NCI-H1436 (cell line): ENCODE measurements around the gene TMEM14B.
"Not testable (repeated sequence)": the region's sequence is repeated elsewhere in the genome, so short reads cannot be mapped to it uniquely, and the experiment has no call there.

Experiments used
- DNase-seq: peaks from one replicate; lab custom pipeline; 2025; lab: John Stamatoyannopoulos, UW

The TMEM14B gene

GRCh38 chr6:10747251-10747972 is at the start of gene TMEM14B:
TMEM14B (plus strand) TSS chr6:10747805; CDS start chr6:10749246, 1,441 bp downstream.
- DNase-seq = peak; percentile 96

- DNase-seq = no peak
Measured at GRCh38 chr6:10713962-10714361, 33.6 kb upstream of the TMEM14B start.

DNA sequence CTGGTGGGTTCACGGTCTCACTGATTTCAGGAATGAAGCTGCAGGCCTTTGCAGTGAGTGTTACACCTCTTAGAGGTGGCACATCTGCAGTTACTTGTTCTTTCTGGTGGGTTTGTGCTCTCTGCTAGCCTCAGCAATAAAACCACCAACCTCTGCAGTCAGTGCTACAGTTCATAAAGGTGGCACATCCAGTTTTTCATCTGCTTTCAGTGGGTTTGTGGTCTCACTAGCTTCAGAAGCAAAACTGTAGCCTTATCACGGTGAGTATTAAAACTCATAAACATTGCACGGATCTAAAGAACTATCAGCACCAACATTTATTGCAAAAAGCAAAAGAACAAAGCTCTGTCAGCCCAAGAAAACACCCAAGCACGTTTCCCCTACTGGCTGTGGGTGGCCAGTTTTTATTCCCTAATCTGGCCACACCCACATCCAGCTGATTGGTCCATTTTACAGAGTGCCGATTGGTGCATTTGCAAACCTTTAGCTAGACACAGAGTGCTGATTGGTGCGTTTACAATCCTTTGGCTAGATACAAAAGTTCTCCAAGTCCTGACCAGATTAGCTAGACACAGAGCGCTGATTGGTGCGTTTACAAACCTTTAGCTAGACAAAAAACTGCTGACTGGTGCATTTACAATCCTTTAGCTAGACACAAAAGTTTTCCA is 28.2 kb upstream of the TMEM14B start:
- DNase-seq = no peak

- DNase-seq = no peak
Measured at GRCh38 chr6:10719964-10720264, 27.7 kb upstream of the TMEM14B start.

GRCh38 chr6:10720265-10720959 is 27.2 kb upstream of the TMEM14B start:
- no peak for DNase-seq

DNA sequence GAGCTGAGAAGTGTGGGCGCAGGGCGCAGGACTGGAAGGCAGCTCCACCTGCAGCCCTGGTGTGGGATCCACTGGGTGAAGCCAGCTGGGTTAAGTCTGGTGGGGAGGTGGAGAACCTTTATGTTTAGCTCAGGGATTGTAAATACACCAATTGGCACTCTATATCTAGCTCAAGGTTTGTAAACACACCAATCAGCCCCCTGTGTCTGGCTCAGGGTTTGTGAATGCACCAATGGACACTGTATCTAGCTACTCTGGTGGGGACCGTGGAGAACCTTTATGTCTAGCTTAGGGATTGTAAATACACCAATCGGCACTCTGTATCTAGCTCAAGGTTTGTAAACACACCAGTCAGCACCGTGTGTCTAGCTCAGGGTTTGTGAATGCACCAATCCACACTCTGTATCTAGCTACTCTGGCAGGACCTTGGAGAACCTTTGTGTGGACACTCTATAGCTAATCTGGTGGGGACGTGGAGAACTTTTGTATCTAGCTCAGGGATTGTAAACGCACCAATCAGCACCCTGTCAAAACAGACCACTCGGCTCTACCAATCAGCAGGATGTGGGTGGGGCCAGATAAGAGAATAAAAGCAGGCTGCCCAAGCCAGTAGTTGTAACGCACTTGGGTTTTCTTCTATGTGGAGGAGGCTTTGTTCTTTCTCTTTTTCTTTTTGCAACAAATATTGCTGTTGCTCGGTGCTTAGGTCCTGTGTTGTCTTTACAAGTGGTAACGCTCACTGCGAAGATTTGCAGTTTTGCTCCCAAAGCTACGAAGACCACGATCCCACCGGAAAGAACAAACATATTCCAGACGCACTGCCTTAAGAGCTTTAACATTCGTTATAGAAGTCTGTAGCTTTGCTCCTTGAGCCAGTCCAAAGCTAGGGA is 26.4 kb upstream of the TMEM14B start:
- not testable (repeated sequence) for DNase-seq

DNA sequence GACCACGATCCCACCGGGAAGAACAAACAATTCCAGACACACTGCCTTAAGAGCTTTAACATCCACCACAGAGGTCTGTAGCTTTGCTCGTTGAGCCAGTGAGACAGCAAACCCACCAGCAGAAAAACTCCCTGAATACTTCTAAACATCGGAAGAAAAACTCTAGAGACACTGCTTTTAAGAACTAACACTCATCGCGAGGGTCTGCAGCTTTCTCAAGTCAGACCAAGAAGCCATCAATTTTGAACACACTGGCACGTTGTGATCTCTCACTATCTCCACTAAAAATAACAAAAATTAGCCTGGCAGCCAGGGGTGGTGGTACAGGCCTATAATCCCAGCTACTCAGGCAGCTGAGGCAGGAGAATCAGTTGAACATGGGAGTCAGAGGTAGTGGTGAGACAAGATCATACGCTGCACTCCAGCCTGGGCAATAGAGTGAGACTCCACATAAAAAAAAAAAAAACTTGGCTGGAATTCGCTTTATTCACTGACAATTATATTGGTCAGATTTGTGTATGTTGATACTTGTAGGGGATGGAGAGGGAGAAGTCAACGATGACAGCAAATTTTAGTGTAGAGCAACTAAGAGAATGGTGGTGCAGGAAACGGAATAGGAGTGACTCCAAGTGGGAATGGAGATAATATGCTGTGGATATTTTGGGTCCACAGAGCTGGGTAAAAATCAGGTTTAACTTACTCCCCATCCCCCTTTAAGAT is 25.6 kb upstream of the TMEM14B start:
- DNase-seq = no peak

DNA sequence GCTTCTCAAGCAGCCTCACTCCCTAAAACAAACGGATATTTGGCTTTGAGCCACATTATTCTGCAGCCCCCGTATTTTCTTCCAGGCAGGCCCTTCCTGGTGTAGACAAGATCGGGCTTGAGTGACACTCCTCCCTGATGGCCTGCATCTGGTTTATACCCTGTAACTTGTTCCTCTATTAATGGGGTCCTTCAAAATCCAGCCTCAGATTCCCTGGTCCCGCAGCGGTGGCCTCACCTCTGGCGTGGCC is 25.1 kb upstream of the TMEM14B start:
- DNase-seq = no peak

GRCh38 chr6:10722820-10723566 is 24.6 kb upstream of the TMEM14B start, which contains the start of gene TMEM14C:
TMEM14C (plus strand) TSS chr6:10723070; CDS start chr6:10724614, 1,544 bp downstream.
- peak; percentile 83 for DNase-seq

GRCh38 chr6:10723567-10723881 is 24.1 kb upstream of the TMEM14B start:
- no peak for DNase-seq

- no peak for DNase-seq
Measured at GRCh38 chr6:10725044-10725443, 22.6 kb upstream of the TMEM14B start.

DNA sequence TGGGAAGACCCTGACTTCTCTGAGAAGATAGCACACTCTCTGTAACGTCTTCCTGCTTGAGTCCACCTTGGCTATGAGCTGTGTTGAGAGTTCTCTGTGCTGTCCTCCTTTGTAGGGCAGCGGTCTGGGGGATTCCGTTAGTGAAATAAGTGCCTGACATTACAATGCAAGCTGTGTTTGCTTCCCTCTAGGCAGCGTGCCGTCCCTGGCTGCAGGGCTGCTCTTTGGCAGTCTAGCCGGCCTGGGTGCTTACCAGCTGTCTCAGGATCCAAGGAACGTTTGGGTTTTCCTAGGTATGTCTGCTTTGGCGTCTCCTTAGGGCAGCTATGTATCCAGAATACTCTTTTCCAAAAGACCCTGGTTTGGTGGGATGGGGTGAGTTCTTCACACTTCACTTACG is 21.9 kb upstream of the TMEM14B start:
- DNase-seq = no peak

GRCh38 chr6:10730254-10730653 is 17.4 kb upstream of the TMEM14B start:
- no peak for DNase-seq

GRCh38 chr6:10733151-10733715 is 14.4 kb upstream of the TMEM14B start:
- no peak for DNase-seq

GRCh38 chr6:10733863-10734262 is 13.7 kb upstream of the TMEM14B start:
- no peak for DNase-seq

GRCh38 chr6:10736731-10737130 is 10.9 kb upstream of the TMEM14B start:
- no peak for DNase-seq

DNA sequence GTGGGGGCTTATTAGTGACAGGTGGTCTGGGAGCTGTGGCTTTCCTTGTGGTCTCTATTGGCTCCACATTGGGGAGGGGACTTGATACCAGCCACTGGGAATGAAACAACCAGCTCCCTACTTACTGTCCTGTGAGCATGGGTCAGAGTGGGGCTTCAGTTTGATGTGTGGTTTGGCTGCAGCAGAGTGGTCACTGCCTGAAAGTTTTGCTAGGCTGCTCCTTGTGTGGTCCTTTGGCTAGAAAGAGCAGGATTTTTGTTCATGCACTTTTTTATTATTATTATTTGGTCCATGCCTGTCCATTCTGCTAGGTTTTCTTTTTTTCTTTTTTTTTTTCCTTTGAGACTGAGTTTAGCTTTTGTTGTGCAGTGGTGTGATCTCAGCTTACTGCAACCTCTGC is 7.5 kb upstream of the TMEM14B start:
- no peak for DNase-seq

- not testable (repeated sequence) for DNase-seq
Measured at GRCh38 chr6:10741643-10742042, 6.0 kb upstream of the TMEM14B start.

GRCh38 chr6:10742251-10742650 is 5.4 kb upstream of the TMEM14B start:
- no peak for DNase-seq

DNA sequence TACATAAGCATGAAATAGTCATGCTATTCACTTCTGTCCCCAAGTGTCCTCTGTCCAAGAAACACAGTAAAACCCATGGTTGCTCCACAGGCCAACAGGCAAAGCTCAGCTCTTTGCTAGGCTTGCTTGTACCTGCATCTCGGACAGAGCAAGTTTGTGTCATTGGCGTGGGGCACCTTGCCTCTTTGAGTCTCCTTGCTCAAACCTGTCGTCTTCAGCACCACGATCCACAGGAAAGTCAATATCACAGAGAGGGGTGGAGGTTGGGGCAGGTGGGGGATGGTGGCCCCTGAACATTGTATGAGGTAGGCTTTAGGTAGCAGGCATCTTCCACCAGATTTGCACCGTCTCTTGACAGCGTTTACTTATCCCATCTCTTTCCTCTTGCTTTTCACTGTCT is 4.1 kb upstream of the TMEM14B start:
- no peak for DNase-seq

- no peak for DNase-seq
Measured at GRCh38 chr6:10745116-10745515, 2.5 kb upstream of the TMEM14B start.
